H1 (cell line): ENCODE data around the gene SSC5D. TPM values are rescaled to one million over a fixed set of nuclear protein-coding genes. Genes with fewer than 3 reads are reported as not detected.

Source experiments
- CTCF ChIA-PET: fragments of 300-600 bp; sonication (Branson Sonifier 250); formaldehyde crosslinking; loops from one replicate; lab custom pipeline; 2021; ENCODE audit not compliant: partially characterized antibody; lab: Charles Lee
- POLR2A ChIA-PET: fragments of 300-600 bp; sonication (Branson Sonifier 250); formaldehyde crosslinking; loops from one replicate; lab custom pipeline; 2021; ENCODE audit warnings: inconsistent platforms; ENCODE audit not compliant: partially characterized antibody; lab: Charles Lee
- DNase-seq, 2 experiments: peaks; one replicate each; pipeline versions ENCODE4 v3.0.0 to v3.0.0-alpha.2; 2010 to 2022; ENCODE audit warnings: low spot score in 2 of 2, low read depth in 1 of 2, mixed read lengths in 1 of 2
- FAIRE-seq: peaks from 2 replicates; lab custom pipeline; 2011; peaks lifted over from hg19 to GRCh38; lab: Jason Lieb, UNC
- H2AFZ ChIP-seq: 2 replicates; pipeline ENCODE4 v1.8.1; 2012; ENCODE audit warnings: low read length, inconsistent platforms
- H2AK5ac ChIP-seq: 2 replicates; pipeline ENCODE4 v1.6.1; 2013; ENCODE audit warnings: low read depth, low read length
- H2BK120ac ChIP-seq: replicated peaks from 2 replicates; pipeline ENCODE3; 2013; ENCODE audit warnings: low read depth, low read length, inconsistent platforms
- H2BK12ac ChIP-seq: 2 replicates; pipeline ENCODE4 v1.6.1; 2013; ENCODE audit warnings: low read depth, low read length
- H2BK15ac ChIP-seq: 2 replicates; pipeline ENCODE4 v1.6.1; 2013; ENCODE audit warnings: low read length
- H2BK20ac ChIP-seq: 2 replicates; pipeline ENCODE4 v1.6.1; 2013; ENCODE audit warnings: low read length
- H2BK5ac ChIP-seq: 2 replicates; pipeline ENCODE4 v1.6.1; 2013; ENCODE audit warnings: low read depth, low read length
- H3K14ac ChIP-seq: 2 replicates; pipeline ENCODE4 v1.6.1; 2013; ENCODE audit warnings: inconsistent platforms; ENCODE audit not compliant: insufficient read length
- H3K18ac ChIP-seq: 2 replicates; pipeline ENCODE4 v1.6.1; 2013; ENCODE audit warnings: low read length; ENCODE audit errors: extremely low read depth
- H3K23ac ChIP-seq: 2 replicates; pipeline ENCODE4 v1.6.1; 2013; ENCODE audit warnings: inconsistent platforms; ENCODE audit not compliant: insufficient read length
- H3K23me2 ChIP-seq: 2 replicates; pipeline ENCODE4 v1.6.1; 2013; ENCODE audit warnings: low read depth, low read length
- H3K27ac ChIP-seq: 2 replicates; pipeline ENCODE4 v1.6.1; 2011; ENCODE audit warnings: low read depth, low read length, inconsistent platforms
- H3K27me3 ChIP-seq, 4 experiments: replicated peaks in 1 of 4; 1 replicate in 1 of 4; 2 replicates in 3 of 4; pipeline versions ENCODE4 v1.6.1 to v1.8.1; 2011 to 2013; ENCODE audit warnings: low read length in 3 of 4, mild to moderate bottlenecking in 3 of 4, inconsistent platforms in 2 of 4, mixed read lengths in 2 of 4, moderate library complexity in 1 of 4; ENCODE audit not compliant: control insufficient read depth in 3 of 4, insufficient read depth in 3 of 4; ENCODE audit errors: extremely low read depth in 1 of 4
- H3K36me3 ChIP-seq, 4 experiments: 2 replicates each; pipeline versions ENCODE4 v1.6.1 to v1.8.1; 2011 to 2013; ENCODE audit warnings: mild to moderate bottlenecking in 4 of 4, low read length in 3 of 4, moderate library complexity in 2 of 4, control low read depth in 1 of 4, inconsistent platforms in 1 of 4; ENCODE audit not compliant: insufficient read depth in 4 of 4, control insufficient read depth in 2 of 4
- H3K4ac ChIP-seq: replicated peaks from 2 replicates; pipeline ENCODE3; 2013; ENCODE audit warnings: low read length, low read depth, mixed read lengths, inconsistent platforms; ENCODE audit not compliant: insufficient read length
- H3K4me1 ChIP-seq, 4 experiments: replicated peaks in 1 of 4; 1 replicate in 1 of 4; 2 replicates in 3 of 4; pipeline versions ENCODE4 v1.6.1 to v1.8.1; 2011 to 2013; ENCODE audit warnings: low read length in 3 of 4, inconsistent platforms in 2 of 4, mixed read lengths in 1 of 4; ENCODE audit not compliant: insufficient read depth in 4 of 4, control insufficient read depth in 3 of 4
- H3K4me2 ChIP-seq, 2 experiments: 2 replicates each; pipeline versions ENCODE4 v1.6.1 to v1.8.1; 2011 to 2013; ENCODE audit warnings: low read depth in 2 of 2, low read length in 2 of 2, control low read depth in 1 of 2, inconsistent platforms in 1 of 2, mild to moderate bottlenecking in 1 of 2; ENCODE audit not compliant: insufficient read depth in 1 of 2
- H3K4me3 ChIP-seq, 4 experiments: fragments of 200-600, 300-600 bp in 1 of 4; sonication (generic), shearing (Covaris generic), sonication (Bioruptor Twin) in 1 of 4; 2 replicates each; pipeline versions ENCODE4 v1.5.1 to v1.8.1; 2011 to 2016; ENCODE audit warnings: low read length in 4 of 4, low read depth in 3 of 4, control low read depth in 2 of 4, inconsistent platforms in 2 of 4, mild to moderate bottlenecking in 2 of 4, mixed read lengths in 1 of 4, moderate library complexity in 1 of 4; ENCODE audit not compliant: insufficient read depth in 2 of 4; ENCODE audit errors: extremely low read depth in 1 of 4
- H3K56ac ChIP-seq: replicated peaks from 2 replicates; pipeline ENCODE3; 2013; ENCODE audit warnings: low read depth, mild to moderate bottlenecking, mixed read lengths, low read length, inconsistent platforms; ENCODE audit not compliant: insufficient read length
- H3K79me1 ChIP-seq: 2 replicates; pipeline ENCODE4 v1.6.1; 2013; ENCODE audit warnings: low read depth, low read length, control low read depth
- H3K79me2 ChIP-seq, 2 experiments: 2 replicates each; pipeline versions ENCODE4 v1.6.1 to v1.8.1; 2012 to 2013; ENCODE audit warnings: low read length in 2 of 2, mild to moderate bottlenecking in 2 of 2, inconsistent platforms in 1 of 2; ENCODE audit not compliant: insufficient read depth in 2 of 2, control insufficient read depth in 1 of 2
- H3K9ac ChIP-seq, 4 experiments: replicated peaks in 1 of 4; 1 replicate in 1 of 4; 2 replicates in 3 of 4; pipeline versions ENCODE4 v1.6.1 to v1.8.1; 2011 to 2013; ENCODE audit warnings: low read depth in 3 of 4, low read length in 3 of 4, control low read depth in 2 of 4, mild to moderate bottlenecking in 2 of 4, moderate library complexity in 2 of 4, inconsistent platforms in 1 of 4; ENCODE audit errors: extremely low read depth in 1 of 4
- H3K9me3 ChIP-seq, 2 experiments: 2 replicates each; pipeline versions ENCODE4 v1.6.1 to v1.8.1; 2012 to 2013; ENCODE audit warnings: mild to moderate bottlenecking in 2 of 2, moderate library complexity in 2 of 2, control low read depth in 1 of 2, inconsistent platforms in 1 of 2, low read depth in 1 of 2, low read length in 1 of 2, mixed read lengths in 1 of 2; ENCODE audit not compliant: insufficient read depth in 2 of 2
- H4K20me1 ChIP-seq, 2 experiments: replicated peaks in 1 of 2; 2 replicates each; pipeline versions ENCODE3 to v1.8.1; 2011 to 2013; ENCODE audit warnings: inconsistent platforms in 2 of 2, low read length in 2 of 2, mild to moderate bottlenecking in 1 of 2; ENCODE audit not compliant: insufficient read depth in 2 of 2, control insufficient read depth in 1 of 2
- H4K5ac ChIP-seq: 2 replicates; pipeline ENCODE4 v1.6.1; 2013; ENCODE audit warnings: low read length, low read depth, mixed read lengths, inconsistent platforms; ENCODE audit not compliant: insufficient read length
- H4K8ac ChIP-seq: 2 replicates; pipeline ENCODE4 v1.8.0; 2013; ENCODE audit warnings: mild to moderate bottlenecking, moderate library complexity, low read length, inconsistent platforms; ENCODE audit not compliant: insufficient read depth; ENCODE audit errors: extremely low read depth
- H4K91ac ChIP-seq: replicated peaks from 2 replicates; pipeline ENCODE3; 2013; ENCODE audit warnings: low read length, mixed read lengths, inconsistent platforms; ENCODE audit not compliant: insufficient read length
- CBX5 ChIP-seq: fragments of 300-800, 300-1000 bp; sonication (generic); IDR thresholded peaks from 2 replicates; pipeline ENCODE4 v1.7.1; 2016; ENCODE audit warnings: antibody characterized with exemption, low read length, low read depth
- CEBPB ChIP-seq: IDR thresholded peaks from 2 replicates; pipeline ENCODE4 v1.6.1; 2012; ENCODE audit warnings: low read depth, low read length
- NRF1 ChIP-seq: IDR thresholded peaks from 2 replicates; pipeline ENCODE4 v1.6.1; 2011; ENCODE audit warnings: mild to moderate bottlenecking, low read depth, low read length, improper control_type of control experiment
- RAD21 ChIP-seq, 2 experiments: IDR thresholded peaks in 1 of 2; conservative IDR thresholded peaks in 1 of 2; 2 replicates each; pipeline ENCODE4 v1.6.1; 2011; ENCODE audit warnings: low read depth in 2 of 2, low read length in 2 of 2, improper control_type of control experiment in 1 of 2, inconsistent platforms in 1 of 2, mild to moderate bottlenecking in 1 of 2, moderate library complexity in 1 of 2
- SRF ChIP-seq: IDR thresholded peaks from 2 replicates; pipeline ENCODE4 v1.6.1; 2011; ENCODE audit warnings: mild to moderate bottlenecking, low read depth, low read length, moderate library complexity
- TAF1 ChIP-seq: IDR thresholded peaks from 2 replicates; pipeline ENCODE4 v1.6.1; 2011; ENCODE audit warnings: mild to moderate bottlenecking, low read depth, low read length
- ZNF274 ChIP-seq: IDR thresholded peaks from 2 replicates; pipeline ENCODE4 v1.7.0; 2012; ENCODE audit warnings: low read length, borderline replicate concordance; ENCODE audit errors: extremely low read depth
- WGBS, 2 experiments: shearing (Covaris generic) in 1 of 2; methylation state at CpG; one replicate each; pipeline versions ENCODE4 v1.1.6 to v1.1.7; 2013 to 2015; ENCODE audit warnings: low lambda C conversion rate in 2 of 2, mixed read lengths in 2 of 2, inconsistent platforms in 1 of 2, low coverage in 1 of 2, missing lambda C conversion rate in 1 of 2; ENCODE audit not compliant: insufficient replicate concordance in 2 of 2, insufficient coverage in 1 of 2, insufficient read length in 1 of 2; ENCODE audit errors: extremely low coverage in 1 of 2, missing lambda C conversion rate in 1 of 2; 5-methylcytosine and 5-hydroxymethylcytosine counted together
- polyA plus RNA-seq, 7 experiments: library from polyadenylated mRNA; depleted of rRNA in 3 of 7; stranded (reverse) in 5 of 7; unstranded in 2 of 7; fragments of >200 nt in 5 of 7; fragments of 200-250 nt in 2 of 7; gene quantifications; 1 replicate in 5 of 7; 2 replicates in 1 of 7; 4 replicates in 1 of 7; pipeline versions ENCODE4 v1.2.1 to v1.2.3, GENCODE V29; 2011 to 2013; ENCODE audit warnings: missing spikeins in 2 of 7, mixed read lengths in 2 of 7
- total RNA-seq: library from RNA; stranded (reverse); fragmentation: NEBNext Ultra II Directional; extraction: Animal tissue kit (Norgen Biotek cat#: 25700); gene quantifications from 2 replicates; pipeline ENCODE4 v1.2.1, GENCODE V29; 2021
- TF ChIP-seq, protein P1 (sequence below): IDR thresholded peaks from 2 replicates; pipeline ENCODE4 v1.6.1; 2012; ENCODE audit warnings: inconsistent platforms
- TF ChIP-seq, protein P2 (sequence below): IDR thresholded peaks from 2 replicates; pipeline ENCODE4 v1.6.1; 2012; ENCODE audit warnings: low read length, inconsistent platforms

The SSC5D gene
- total and polyA plus RNA-seq, 2 of the 8 experiments (the other 6 are each of a cell fraction or from before 2014, with no cell fraction given): 0.39 to 1.7 TPM

DNA sequence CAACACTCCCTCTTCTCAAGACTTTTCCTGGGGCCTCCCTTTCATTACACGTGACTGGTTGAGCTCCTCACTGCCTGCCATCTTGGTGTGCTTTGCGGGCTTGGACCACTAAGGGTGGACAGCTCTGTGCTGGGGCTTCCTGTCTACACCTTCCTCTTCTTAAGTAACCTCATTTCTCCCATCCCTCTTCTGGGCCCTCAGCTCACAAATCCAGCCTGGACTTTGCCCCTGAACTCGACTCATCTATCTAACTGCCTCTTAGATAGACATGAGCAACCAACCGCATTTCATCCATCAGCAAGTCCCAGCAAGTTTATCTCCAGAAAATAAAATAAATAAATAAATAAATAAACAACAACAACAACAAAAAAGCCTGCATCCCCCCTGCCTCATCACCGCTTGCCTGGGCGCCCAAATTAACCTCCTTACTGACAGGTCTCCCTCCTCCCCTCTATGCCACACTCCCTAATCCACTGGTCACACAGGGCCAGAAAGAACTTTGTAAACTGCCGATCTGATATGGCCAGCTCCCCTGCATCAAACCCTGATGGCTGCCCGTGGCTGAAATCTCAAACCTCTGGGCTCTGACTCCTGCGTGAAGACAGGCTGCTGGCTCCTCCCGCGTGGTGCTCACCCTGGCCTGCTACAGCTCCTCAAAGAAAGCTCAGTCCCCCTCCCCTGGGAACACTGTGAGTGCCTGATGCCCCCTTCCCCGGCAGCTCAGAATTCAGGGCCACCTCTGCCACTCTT lies 34.5 kb upstream of the SSC5D start:
- ChIA-PET POLR2A (interaction anchor here (0.7 to 3.0 kb wide), 12 partner anchors 8 to 369 kb away, joined by 3 to 22 read pairs (median 3); partner anchors contain the start of genes ISOC2, SHISA7 and UBE2S), CTCF (interaction anchor here (0.8 to 2.5 kb wide), 23 partner anchors 9 to 312 kb away, joined by 3 to 13 read pairs (median 4); partner anchors contain the start of genes NAT14, SHISA7 and SSC5D)
- no peak overlapping the region for H3K56ac ChIP-seq
- peaks cover 0 to 5% (median 0%) of the 10 kb centered on the region in 4 experiments; a peak in 2 of 8 replicates for H3K36me3 ChIP-seq
- TF ChIP-seq ZNF274 (no peak), CEBPB (no peak), TAF1 (no peak), RAD21 (IDR thresholded peaks at IDR 0.05 in 1 of 2, conservative IDR thresholded peaks at IDR 0.05 in 1 of 2; ENCODE audit: low read depth in 2 of 2, low read length in 2 of 2) (no peak), CBX5 (no peak), SRF (no peak), NRF1 (no peak)
- TF ChIP-seq, protein P1, sequence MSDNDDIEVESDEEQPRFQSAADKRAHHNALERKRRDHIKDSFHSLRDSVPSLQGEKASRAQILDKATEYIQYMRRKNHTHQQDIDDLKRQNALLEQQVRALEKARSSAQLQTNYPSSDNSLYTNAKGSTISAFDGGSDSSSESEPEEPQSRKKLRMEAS: no peak
- TF ChIP-seq, protein P2, sequence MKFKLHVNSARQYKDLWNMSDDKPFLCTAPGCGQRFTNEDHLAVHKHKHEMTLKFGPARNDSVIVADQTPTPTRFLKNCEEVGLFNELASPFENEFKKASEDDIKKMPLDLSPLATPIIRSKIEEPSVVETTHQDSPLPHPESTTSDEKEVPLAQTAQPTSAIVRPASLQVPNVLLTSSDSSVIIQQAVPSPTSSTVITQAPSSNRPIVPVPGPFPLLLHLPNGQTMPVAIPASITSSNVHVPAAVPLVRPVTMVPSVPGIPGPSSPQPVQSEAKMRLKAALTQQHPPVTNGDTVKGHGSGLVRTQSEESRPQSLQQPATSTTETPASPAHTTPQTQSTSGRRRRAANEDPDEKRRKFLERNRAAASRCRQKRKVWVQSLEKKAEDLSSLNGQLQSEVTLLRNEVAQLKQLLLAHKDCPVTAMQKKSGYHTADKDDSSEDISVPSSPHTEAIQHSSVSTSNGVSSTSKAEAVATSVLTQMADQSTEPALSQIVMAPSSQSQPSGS: no peak
- no peak overlapping the region for H3K9ac ChIP-seq
- H3K4me3 ChIP-seq: no peak overlapping the region
- H3K4me2 ChIP-seq: no peak overlapping the region
- FAIRE-seq (no peak), DNase-seq (no peak)
- peaks cover 9% of the 10 kb centered on the region; the same call in 1 of the 2 replicates for H3K23me2 ChIP-seq
- no peak overlapping the region for H2BK20ac ChIP-seq
- H4K20me1 ChIP-seq: peaks cover 2 to 11% of the 10 kb centered on the region in 2 experiments
- H2BK12ac ChIP-seq: no peak overlapping the region
- no peak overlapping the region for H2BK120ac ChIP-seq
- no peaks in the 10 kb centered on the region for H3K9me3 ChIP-seq
- no peak overlapping the region for H3K27ac ChIP-seq
- no peak overlapping the region for H4K91ac ChIP-seq
- H3K4ac ChIP-seq: no peak overlapping the region
- H3K79me1 ChIP-seq: peaks cover 5% of the 10 kb centered on the region
- H2AK5ac ChIP-seq: no peak overlapping the region
- peaks cover 25 to 36% (median 35%) of the 10 kb centered on the region in 4 experiments for H3K27me3 ChIP-seq
- no peak overlapping the region for H2BK5ac ChIP-seq
- 93% methylated on average over 12 of the region's 12 CpGs; no CpG with 5 or more reads in 1 of the 2 experiments for WGBS, 2 experiments
- no peak overlapping the region for H3K23ac ChIP-seq
- no peak overlapping the region for H2BK15ac ChIP-seq
- no peak overlapping the region for H3K18ac ChIP-seq
- peaks cover 0 to 5% (median 2%) of the 10 kb centered on the region in 4 experiments; a peak in 5 of 7 replicates for H3K4me1 ChIP-seq
- H2AFZ ChIP-seq: no peak overlapping the region
- no peak overlapping the region for H4K5ac ChIP-seq
- no peaks in the 10 kb centered on the region; a peak in 1 of 4 replicates for H3K79me2 ChIP-seq
- no peak overlapping the region for H4K8ac ChIP-seq
- no peak overlapping the region for H3K14ac ChIP-seq
